ENCODE measurements around the gene TAF1D. TPM values are rescaled to one million over a fixed set of nuclear protein-coding genes. Genes with fewer than 3 reads are reported as not detected.

Gene TAF1D
- total and polyA plus RNA-seq, 2 donors (not counting 3 experiments of a cell fraction or from before 2014, with no cell fraction given) = 60.7 to 181 TPM

- Histone ChIP-seq H2AFZ (ENCODE audit: low read depth, low read length) (no peak overlapping the region), H3K27ac (ENCODE audit: insufficient read depth, low read depth, low read length) (no peak overlapping the region), H3K36me3 (ENCODE audit: control insufficient read depth in 2 of 2, extremely low read depth in 1 of 2, insufficient read depth in 2 of 2, low read length in 2 of 2) (peaks cover 18 to 73% of the 10 kb centered on the region in 2 experiments), H3K79me2 (ENCODE audit: control insufficient read depth, insufficient read depth, low read length) (peaks cover 82% of the 10 kb centered on the region), H3K9me1 (replicated peaks; ENCODE audit: control insufficient read depth, extremely low read depth, insufficient read depth, low read length) (no peaks in the 10 kb centered on the region), H3K4me3 (replicated peaks in 1 of 3; ENCODE audit: insufficient read depth in 1 of 3, low read depth in 1 of 3, low read length in 3 of 3) (peak overlapping the region in 1 of 3 experiments; percentile 22), H3K9ac (replicated peaks; ENCODE audit: extremely low read depth, insufficient read depth, low read length) (no peak overlapping the region), H3K27me3 (ENCODE audit: control insufficient read depth in 2 of 2, insufficient read depth in 2 of 2, low read length in 2 of 2) (no peaks in the 10 kb centered on the region), H3K4me2 (ENCODE audit: insufficient read depth, low read length) (peak overlapping the region; percentile 83), H3K4me1 (ENCODE audit: control insufficient read depth, extremely low read depth, insufficient read depth, low read length) (peaks cover 40% of the 10 kb centered on the region), H3K9me3 (replicated peaks; ENCODE audit: control insufficient read depth, insufficient read depth, low read length) (no peaks in the 10 kb centered on the region), H4K20me1 (replicated peaks; ENCODE audit: control insufficient read depth, extremely low read depth, insufficient read depth, low read length) (peaks cover 16% of the 10 kb centered on the region)
- dilution Hi-C loops (cut with MboI; ENCODE audit: extremely low pct_ligation_motif_present, low sequenced_read_pairs) = no loop called here
- DNase-seq (ENCODE audit: low read depth, low spot score) (no peak), FAIRE-seq (no peak)
- intact Hi-C loops (cut with micrococcal nuclease) = no loop called here
- no TSS peak for BruUV-seq (replicated peaks)
- CTCF ChIA-PET = no interaction called here
- TF ChIP-seq MAX (IDR thresholded peaks at IDR 0.05; ENCODE audit: insufficient read depth, insufficient read length) (no peak), POLR2A (IDR thresholded peaks at IDR 0.05; ENCODE audit: low read depth, low read length) (peak; percentile 51), POLR2AphosphoS5 (IDR thresholded peaks at IDR 0.05; ENCODE audit: insufficient read depth, low read depth, low read length) (peak; percentile 25)
- POLR2A ChIA-PET = interaction anchor here (0.8 to 2.0 kb wide), 3 partner anchors 9 to 49 kb away, joined by 3 to 6 read pairs (median 3); partner anchors contain the start of gene MED17
Observed at GRCh38 chr11:93735627-93736026, 5.7 kb downstream of the TAF1D start.

- no peak overlapping the region for H3K4me3 ChIP-seq (replicated peaks in 1 of 3; ENCODE audit: insufficient read depth in 1 of 3, low read depth in 1 of 3, low read length in 3 of 3)
- H3K9me3 ChIP-seq (replicated peaks; ENCODE audit: control insufficient read depth, insufficient read depth, low read length) = no peaks in the 10 kb centered on the region
- intact Hi-C loops (cut with micrococcal nuclease) = no loop called here
- peaks cover 72% of the 10 kb centered on the region for H3K79me2 ChIP-seq (ENCODE audit: control insufficient read depth, insufficient read depth, low read length)
- peak overlapping the region; percentile 44 for H3K4me2 ChIP-seq (ENCODE audit: insufficient read depth, low read length)
- no peaks in the 10 kb centered on the region for H3K9me1 ChIP-seq (replicated peaks; ENCODE audit: control insufficient read depth, extremely low read depth, insufficient read depth, low read length)
- FAIRE-seq (no peak), DNase-seq (ENCODE audit: low read depth, low spot score) (no peak)
- no peaks in the 10 kb centered on the region for H3K27me3 ChIP-seq (ENCODE audit: control insufficient read depth in 2 of 2, insufficient read depth in 2 of 2, low read length in 2 of 2)
- dilution Hi-C loops (cut with MboI; ENCODE audit: extremely low pct_ligation_motif_present, low sequenced_read_pairs) = no loop called here
- H3K27ac ChIP-seq (ENCODE audit: insufficient read depth, low read depth, low read length) = no peak overlapping the region
- BruUV-seq (replicated peaks) = no TSS peak
- peaks cover 39% of the 10 kb centered on the region for H3K4me1 ChIP-seq (ENCODE audit: control insufficient read depth, extremely low read depth, insufficient read depth, low read length)
- peaks cover 23 to 80% of the 10 kb centered on the region in 2 experiments for H3K36me3 ChIP-seq (ENCODE audit: control insufficient read depth in 2 of 2, extremely low read depth in 1 of 2, insufficient read depth in 2 of 2, low read length in 2 of 2)
- H2AFZ ChIP-seq (ENCODE audit: low read depth, low read length) = no peak overlapping the region
- ChIA-PET POLR2A (interaction anchor here (1.0 kb wide), 1 partner anchor 38 kb away, joined by 3 read pairs; no protein-coding TSS in a partner anchor), CTCF (interaction anchor here (0.9 kb wide), 1 partner anchor 49 kb away, joined by 3 read pairs; the partner anchor contains the start of gene MED17)
- no peak overlapping the region for H3K9ac ChIP-seq (replicated peaks; ENCODE audit: extremely low read depth, insufficient read depth, low read length)
- TF ChIP-seq MYC (IDR thresholded peaks at IDR 0.05; ENCODE audit: low read depth, low read length) = no peak
- no peak for TF ChIP-seq FOS (IDR thresholded peaks at IDR 0.05; ENCODE audit: borderline replicate concordance, insufficient read depth, low read length)
- TF ChIP-seq POLR2A (IDR thresholded peaks at IDR 0.05; ENCODE audit: low read depth, low read length) = peak; percentile 64
- H4K20me1 ChIP-seq (replicated peaks; ENCODE audit: control insufficient read depth, extremely low read depth, insufficient read depth, low read length) = peaks cover 16% of the 10 kb centered on the region
Observed at GRCh38 chr11:93734427-93735222, 6.7 kb downstream of the TAF1D start.
